HG02588 (cell line): ENCODE results near the gene LRRC4B.

Experiments
- ATAC-seq: cut with Tn5 transposase; IDR thresholded peaks from one replicate; pipeline ENCODE4 v1.9.1; 2021; ENCODE audit warnings: mild to moderate bottlenecking, moderate library complexity; ENCODE audit not compliant: unreplicated experiment

Gene LRRC4B

GRCh38 chr19:50573741-50574461, 5.7 kb upstream of the LRRC4B start:
- no peak for ATAC-seq

- no peak for ATAC-seq
These were observed 2.8 kb upstream of the LRRC4B start for GRCh38 chr19:50570997-50571396.

- no peak for ATAC-seq
These were observed 1.8 kb upstream of the LRRC4B start for GRCh38 chr19:50569938-50570540.

- no peak for ATAC-seq
These were observed 778 bp upstream of the LRRC4B start for GRCh38 chr19:50568728-50569698.

- no peak for ATAC-seq
These were observed 988 bp downstream of the LRRC4B start for GRCh38 chr19:50567052-50567841.

- ATAC-seq: no peak
These were observed 2.0 kb downstream of the LRRC4B start for GRCh38 chr19:50565984-50566903.

GRCh38 chr19:50564229-50565105, 3.8 kb downstream of the LRRC4B start:
- ATAC-seq: no peak

GRCh38 chr19:50563597-50563996, 4.6 kb downstream of the LRRC4B start:
- ATAC-seq: no peak

GRCh38 chr19:50562996-50563395, 5.2 kb downstream of the LRRC4B start:
- no peak for ATAC-seq

GRCh38 chr19:50562329-50562728, 5.9 kb downstream of the LRRC4B start:
- no peak for ATAC-seq

GRCh38 chr19:50559636-50560035, 8.6 kb downstream of the LRRC4B start:
- ATAC-seq: no peak

- no peak for ATAC-seq
These were observed 9.8 kb downstream of the LRRC4B start for GRCh38 chr19:50558449-50558848.

GRCh38 chr19:50558039-50558438, 10.2 kb downstream of the LRRC4B start:
- ATAC-seq: no peak

GRCh38 chr19:50557009-50557613, 11.1 kb downstream of the LRRC4B start:
- no peak for ATAC-seq

- ATAC-seq: no peak
These were observed 11.8 kb downstream of the LRRC4B start for GRCh38 chr19:50556282-50557008.

GRCh38 chr19:50555450-50556281, 12.6 kb downstream of the LRRC4B start:
- no peak for ATAC-seq

GRCh38 chr19:50555033-50555432, 13.2 kb downstream of the LRRC4B start:
- ATAC-seq: no peak
